Kidney (tissue), 14 donors: ENCODE measurements around the gene MOB1B. TPM values are rescaled to one million over a fixed set of nuclear protein-coding genes. Genes with fewer than 3 reads are reported as not detected.
A peak's percentile ranks its signal among the peaks of the same experiment; 100 is the strongest.

Source experiments
- DNase-seq, 5 donors: peaks; one replicate each; pipeline ENCODE4 v3.0.0-alpha.2; 2013 to 2020
- FAIRE-seq: peaks from 2 replicates; lab custom pipeline; 2012; peaks lifted over from hg19 to GRCh38; lab: Jason Lieb, UNC
- H3K27ac ChIP-seq, 2 donors: one replicate each; pipeline ENCODE4 v1.7.0; 2013; ENCODE audit warnings: low read depth in 2 of 2, low read length in 2 of 2, inconsistent platforms in 1 of 2
- H3K27me3 ChIP-seq: one replicate; pipeline ENCODE4 v1.7.1; 2013; ENCODE audit warnings: low read length, inconsistent platforms; ENCODE audit not compliant: control insufficient read depth, insufficient read depth
- H3K36me3 ChIP-seq, 3 donors: one replicate each; pipeline versions ENCODE4 v1.7.0 to v1.7.1; 2013; ENCODE audit warnings: low read length in 3 of 3, control low read depth in 1 of 3, inconsistent platforms in 1 of 3; ENCODE audit not compliant: insufficient read depth in 3 of 3, control insufficient read depth in 2 of 3
- H3K4me1 ChIP-seq, 3 donors: one replicate each; pipeline versions ENCODE4 v1.7.0 to v1.7.1; 2013; ENCODE audit warnings: low read length in 3 of 3, inconsistent platforms in 1 of 3, low read depth in 1 of 3; ENCODE audit not compliant: control insufficient read depth in 2 of 3, insufficient read depth in 2 of 3
- H3K4me3 ChIP-seq, 3 donors: one replicate each; pipeline versions ENCODE4 v1.7.0 to v1.8.1; 2013; ENCODE audit warnings: low read length in 3 of 3, control low read depth in 1 of 3, inconsistent platforms in 1 of 3
- H3K9ac ChIP-seq, 3 donors: one replicate each; pipeline versions ENCODE4 v1.7.0 to v1.7.1; 2013; ENCODE audit warnings: low read length in 3 of 3, control low read depth in 1 of 3, inconsistent platforms in 1 of 3
- H3K9me3 ChIP-seq, 3 donors: one replicate each; pipeline versions ENCODE4 v1.7.0 to v1.7.1; 2013; ENCODE audit warnings: low read length in 3 of 3, control low read depth in 1 of 3, inconsistent platforms in 1 of 3; ENCODE audit not compliant: control insufficient read depth in 2 of 3, insufficient read depth in 1 of 3
- CTCF ChIP-seq: IDR thresholded peaks from 3 replicates; pipeline ENCODE4 v1.5.1; 2012; ENCODE audit warnings: mild to moderate bottlenecking, moderate library complexity, borderline replicate concordance; ENCODE audit not compliant: insufficient read depth; ENCODE audit errors: extremely low read depth
- intact Hi-C: fragments of 100-400 bp; cut with DNase I; formaldehyde crosslinking; loops from one replicate; pipeline ENCODE4 v1.11.1; 2022
- polyA plus RNA-seq: library from polyadenylated mRNA; stranded (reverse); fragments of 350-450 nt; fragmentation: Illumina TruSeq; extraction: RNeasy Lipid Tissue Mini Kit (QIAGEN cat#74804); gene quantifications from one replicate; pipeline ENCODE4 v1.2.3, GENCODE V29; 2014; ENCODE audit warnings: low read depth, low replicate concordance; ENCODE audit not compliant: insufficient read depth
- total RNA-seq: library from RNA; stranded (reverse); fragmentation: NEBNext Ultra II Directional; extraction: Animal tissue kit (Norgen Biotek cat#: 25700); gene quantifications from one replicate; pipeline ENCODE4 v1.2.1, GENCODE V29; 2021
- donor health status: control.
- donor health status: control.
- donor health status: control.
- donor health status: control.
- donor health status: control.
- donor health status: DM: yes; HTN: yes; CAD: no.
- donor health status: Normal renal cell carcinoma (clear cell type).

MOB1B gene
- total and polyA plus RNA-seq, 2 donors from 2014 or later, result 13.9 to 34.2 TPM

GRCh38 chr4:70885174-70885573 lies 17.0 kb upstream of the MOB1B start:
- Histone ChIP-seq H3K36me3 (no peaks in the 10 kb centered on the region), H3K4me3 (no peak overlapping the region), H3K4me1 (no peaks in the 10 kb centered on the region), H3K27me3 (no peaks in the 10 kb centered on the region), H3K9me3 (no peaks in the 10 kb centered on the region), H3K27ac (no peak overlapping the region), H3K9ac (no peak overlapping the region)
- intact Hi-C loops, result no loop called here
- peak; percentile 37 for TF ChIP-seq CTCF
- DNase-seq, result peak in 1 of 5 donors; percentile 13
- FAIRE-seq, result no peak

GRCh38 chr4:70892086-70892769 lies 9.9 kb upstream of the MOB1B start:
- no peak overlapping the region for H3K4me3 ChIP-seq
- no peak overlapping the region for H3K9ac ChIP-seq
- no peak for TF ChIP-seq CTCF
- no peak for DNase-seq
- no peak for FAIRE-seq
- H3K27me3 ChIP-seq, result no peaks in the 10 kb centered on the region
- H3K27ac ChIP-seq, result no peak overlapping the region
- peaks cover 0 to 8% (median 5%) of the 10 kb centered on the region in 3 donors for H3K4me1 ChIP-seq
- H3K9me3 ChIP-seq, result no peaks in the 10 kb centered on the region
- intact Hi-C loops, result no loop called here
- H3K36me3 ChIP-seq, result no peaks in the 10 kb centered on the region

- H3K36me3 ChIP-seq, result no peaks in the 10 kb centered on the region
- H3K27me3 ChIP-seq, result no peaks in the 10 kb centered on the region
- no peak overlapping the region for H3K4me3 ChIP-seq
- DNase-seq (no peak), FAIRE-seq (no peak)
- no peak overlapping the region for H3K9ac ChIP-seq
- intact Hi-C loops, result no loop called here
- no peak for TF ChIP-seq CTCF
- peaks cover 0 to 8% (median 5%) of the 10 kb centered on the region in 3 donors for H3K4me1 ChIP-seq
- no peak overlapping the region for H3K27ac ChIP-seq
- no peaks in the 10 kb centered on the region for H3K9me3 ChIP-seq
Observed at GRCh38 chr4:70893790-70894189, 8.4 kb upstream of the MOB1B start.

- H3K27ac ChIP-seq, result no peak overlapping the region
- no peak overlapping the region for H3K9ac ChIP-seq
- FAIRE-seq (no peak), DNase-seq (no peak)
- no peaks in the 10 kb centered on the region for H3K27me3 ChIP-seq
- H3K4me3 ChIP-seq, result no peak overlapping the region
- H3K9me3 ChIP-seq, result no peaks in the 10 kb centered on the region
- peaks cover 0 to 8% (median 5%) of the 10 kb centered on the region in 3 donors for H3K4me1 ChIP-seq
- H3K36me3 ChIP-seq, result no peaks in the 10 kb centered on the region
- intact Hi-C loops, result no loop called here
- no peak for TF ChIP-seq CTCF
Observed at GRCh38 chr4:70895405-70895804, 6.8 kb upstream of the MOB1B start.
